ENCODE results near the gene VANGL2.

The VANGL2 gene

GRCh38 chr1:160358073-160358472 is 42.3 kb upstream of the VANGL2 start:
- no peaks in the 10 kb centered on the region for H3K27me3 ChIP-seq (ENCODE audit: insufficient read depth, poor library complexity, severe bottlenecking)
- no peak overlapping the region for H3K27ac ChIP-seq (replicated peaks)
- TF ChIP-seq POLR2AphosphoS5 (IDR thresholded peaks at IDR 0.05; ENCODE audit: low read depth): no peak
- TF ChIP-seq REST (IDR thresholded peaks at IDR 0.05; ENCODE audit: insufficient replicate concordance, low read depth): no peak
- no peak for TF ChIP-seq GABPA (IDR thresholded peaks at IDR 0.05; ENCODE audit: low read depth)
- no peak for TF ChIP-seq SPI1 (IDR thresholded peaks at IDR 0.05; ENCODE audit: borderline replicate concordance, low read depth)
- DNase-seq (ENCODE audit: low read depth in 1 of 2, low spot score in 1 of 2): no peak
- H3K4me3 ChIP-seq (replicated peaks; ENCODE audit: insufficient read depth, low read length): no peak overlapping the region

- TF ChIP-seq GABPA (IDR thresholded peaks at IDR 0.05; ENCODE audit: low read depth) (no peak), CTCF (IDR thresholded peaks at IDR 0.05; ENCODE audit: insufficient read depth, low read length) (no peak), REST (IDR thresholded peaks at IDR 0.05; ENCODE audit: insufficient replicate concordance, low read depth) (no peak), POLR2AphosphoS5 (IDR thresholded peaks at IDR 0.05; ENCODE audit: low read depth) (no peak), SPI1 (IDR thresholded peaks at IDR 0.05; ENCODE audit: borderline replicate concordance, low read depth) (no peak)
- Histone ChIP-seq H3K4me3 (replicated peaks; ENCODE audit: insufficient read depth, low read length) (no peak overlapping the region), H3K27ac (replicated peaks) (no peak overlapping the region), H3K27me3 (ENCODE audit: insufficient read depth, poor library complexity, severe bottlenecking) (no peaks in the 10 kb centered on the region)
- DNase-seq (ENCODE audit: low read depth in 1 of 2, low spot score in 1 of 2): no peak
These were observed 40.7 kb upstream of the VANGL2 start for GRCh38 chr1:160359559-160360226.

GRCh38 chr1:160360227-160360695 is 40.1 kb upstream of the VANGL2 start:
- DNase-seq (ENCODE audit: low read depth in 1 of 2, low spot score in 1 of 2): no peak
- no peak overlapping the region for H3K27ac ChIP-seq (replicated peaks)
- TF ChIP-seq POLR2AphosphoS5 (IDR thresholded peaks at IDR 0.05; ENCODE audit: low read depth): no peak
- TF ChIP-seq SPI1 (IDR thresholded peaks at IDR 0.05; ENCODE audit: borderline replicate concordance, low read depth): no peak
- no peak for TF ChIP-seq GABPA (IDR thresholded peaks at IDR 0.05; ENCODE audit: low read depth)
- TF ChIP-seq REST (IDR thresholded peaks at IDR 0.05; ENCODE audit: insufficient replicate concordance, low read depth): no peak
- TF ChIP-seq CTCF (IDR thresholded peaks at IDR 0.05; ENCODE audit: insufficient read depth, low read length): no peak
- H3K4me3 ChIP-seq (replicated peaks; ENCODE audit: insufficient read depth, low read length): no peak overlapping the region
- no peaks in the 10 kb centered on the region for H3K27me3 ChIP-seq (ENCODE audit: insufficient read depth, poor library complexity, severe bottlenecking)

Data from HL-60 (cell line).